HepG2 (cell line): ENCODE results near the gene HMGCS2. TPM values are rescaled to one million over a fixed set of nuclear protein-coding genes. Genes with fewer than 3 reads are reported as not detected.

ENCODE experiments used
- ATAC-seq: fragments of 200-7000 bp; cut with Tn5 transposase; 3 replicates; pipeline ENCODE4 v1.9.1; 2020; ENCODE audit warnings: mild to moderate bottlenecking, moderate library complexity
- BruUV-seq: library from RNA; stranded (reverse); fragments of 400-500 nt; replicated peaks from 2 replicates; lab custom pipeline; 2021; lab: Mats Ljungman, UMichigan
- CTCF ChIA-PET: fragments of 300-600 bp; formaldehyde crosslinking; extraction: SDS; loops from one replicate; lab custom pipeline; 2021; ENCODE audit warnings: low total read pairs, inconsistent platforms, low intra/inter-chr PET ratio; lab: Yijun Ruan, JAX
- POLR2A ChIA-PET: fragments of 350-600 bp; sonication (Branson Sonifier 250); formaldehyde crosslinking; loops from one replicate; lab custom pipeline; 2020; ENCODE audit warnings: antibody characterized with exemption, inconsistent platforms; lab: Yijun Ruan, JAX
- DNase-seq: peaks from one replicate; pipeline ENCODE4 v3.0.0-alpha.2; 2015; ENCODE audit warnings: low spot score
- FAIRE-seq: peaks from 3 replicates; lab custom pipeline; 2011; peaks lifted over from hg19 to GRCh38; lab: Jason Lieb, UNC
- H2AFZ ChIP-seq: one replicate; pipeline ENCODE4 v1.6.1; 2011; ENCODE audit warnings: low read length, inconsistent platforms
- H3K27ac ChIP-seq: fragments of 300-600 bp; 3 replicates; pipeline ENCODE4 v1.8.0; 2011; ENCODE audit warnings: mixed run types, mild to moderate bottlenecking, mixed read lengths, low read length, inconsistent platforms; ENCODE audit not compliant: insufficient read depth; ENCODE audit errors: extremely low read length
- H3K27me3 ChIP-seq, 2 experiments: fragments of 200-600 bp in 1 of 2; 2 replicates in 1 of 2; 3 replicates in 1 of 2; pipeline versions ENCODE4 v1.6.0 to v1.8.0; 2011; ENCODE audit warnings: low read length in 2 of 2, mild to moderate bottlenecking in 2 of 2, moderate library complexity in 2 of 2, inconsistent platforms in 1 of 2; ENCODE audit not compliant: insufficient read depth in 2 of 2, control insufficient read depth in 1 of 2
- H3K36me3 ChIP-seq, 2 experiments: fragments of 200-600 bp in 1 of 2; replicated peaks in 1 of 2; 2 replicates in 1 of 2; 3 replicates in 1 of 2; pipeline versions ENCODE4 v1.5.1 to v1.8.0; 2011; ENCODE audit warnings: low read length in 2 of 2, inconsistent platforms in 1 of 2; ENCODE audit not compliant: insufficient read depth in 2 of 2, control insufficient read depth in 1 of 2
- H3K4me1 ChIP-seq: 2 replicates; pipeline ENCODE4 v1.5.1; 2012; ENCODE audit warnings: low read length, inconsistent platforms; ENCODE audit not compliant: insufficient read depth
- H3K4me2 ChIP-seq: 2 replicates; pipeline ENCODE4 v1.6.0; 2011; ENCODE audit warnings: low read depth, low read length, inconsistent platforms
- H3K4me3 ChIP-seq, 3 experiments: fragments of 200-600 bp in 1 of 3; sonication (generic), shearing (Covaris generic) in 1 of 3; replicated peaks in 1 of 3; 2 replicates each; pipeline ENCODE4 v1.5.1; 2011 to 2016; ENCODE audit warnings: low read length in 3 of 3, inconsistent platforms in 2 of 3, low read depth in 2 of 3, mild to moderate bottlenecking in 2 of 3, control low read depth in 1 of 3, mixed read lengths in 1 of 3; ENCODE audit not compliant: insufficient read depth in 1 of 3
- H3K79me2 ChIP-seq: one replicate; pipeline ENCODE4 v1.6.1; 2011; ENCODE audit warnings: low read length, inconsistent platforms; ENCODE audit not compliant: insufficient read depth
- H3K9ac ChIP-seq: 2 replicates; pipeline ENCODE4 v1.6.0; 2011; ENCODE audit warnings: mild to moderate bottlenecking, low read depth, low read length, inconsistent platforms; ENCODE audit not compliant: insufficient read depth
- H3K9me3 ChIP-seq: 2 replicates; pipeline ENCODE4 v1.5.1; 2012; ENCODE audit warnings: mild to moderate bottlenecking, low read length
- H4K20me1 ChIP-seq: 2 replicates; pipeline ENCODE4 v1.6.0; 2011; ENCODE audit warnings: inconsistent platforms, mild to moderate bottlenecking, low read length, moderate library complexity; ENCODE audit not compliant: insufficient read depth
- HNF4G ChIP-seq, 2 experiments: sonication (generic) in 1 of 2; formaldehyde crosslinking in 1 of 2; IDR thresholded peaks; 2 replicates each; pipeline versions ENCODE4 v1.4.0 to v1.6.1; 2011 to 2020; ENCODE audit warnings: borderline replicate concordance in 2 of 2, low read depth in 2 of 2, mild to moderate bottlenecking in 2 of 2, low read length in 1 of 2, missing genetic modification reagents in 1 of 2, moderate library complexity in 1 of 2
- WGBS: methylation state at CpG from one replicate; pipeline ENCODE4 v1.1.6; 2017; ENCODE audit warnings: low lambda C conversion rate; 5-methylcytosine and 5-hydroxymethylcytosine counted together
- in situ Hi-C: cut with HindIII; loops from 2 replicates; pipeline ENCODE4 v1.10.0; 2017; ENCODE audit warnings: low pct_unique_long_range_greater_than_20kb; ENCODE audit not compliant: extremely low pct_ligation_motif_present
- intact Hi-C: fragments of 100-400 bp; cut with micrococcal nuclease; formaldehyde crosslinking; loops from one replicate; pipeline ENCODE4 v1.10.0; 2022; ENCODE audit not compliant: unreplicated experiment
- polyA plus RNA-seq, 8 experiments: library from polyadenylated mRNA; depleted of rRNA in 3 of 8; stranded (reverse) in 7 of 8; unstranded in 1 of 8; fragments of >200 nt; fragmentation: Illumina TruSeq in 4 of 8; extraction: Trizol in 4 of 8; gene quantifications; 2 replicates each; pipeline versions ENCODE4 v1.2.1 to v1.2.3, GENCODE V29; 2011 to 2016; ENCODE audit warnings: low read depth in 4 of 8, missing spikeins in 1 of 8, mixed read lengths in 1 of 8; ENCODE audit not compliant: insufficient read depth in 1 of 8
- total RNA-seq, 5 experiments: library from RNA; depleted of rRNA; stranded (reverse); fragments of >200 nt; fragmentation: Illumina TruSeq; extraction: Trizol; gene quantifications; 2 replicates each; pipeline ENCODE4 v1.2.3, GENCODE V29; 2016; ENCODE audit warnings: low read depth in 1 of 5
- TF ChIP-seq, protein P1 (sequence below): sonication (generic); formaldehyde crosslinking; IDR thresholded peaks from 2 replicates; pipeline ENCODE4 v1.4.0; 2020; ENCODE audit warnings: missing genetic modification reagents
- TF ChIP-seq, protein P2 (sequence below): sonication (generic); formaldehyde crosslinking; IDR thresholded peaks from 2 replicates; pipeline ENCODE4 v1.9.0; 2021; ENCODE audit warnings: missing genetic modification reagents, mild to moderate bottlenecking, borderline replicate concordance

HMGCS2 gene
- total and polyA plus RNA-seq, 2 of the 13 experiments (the other 11 are each of a cell fraction or from before 2014, with no cell fraction given): 0.44 to 1.5 TPM

DNA sequence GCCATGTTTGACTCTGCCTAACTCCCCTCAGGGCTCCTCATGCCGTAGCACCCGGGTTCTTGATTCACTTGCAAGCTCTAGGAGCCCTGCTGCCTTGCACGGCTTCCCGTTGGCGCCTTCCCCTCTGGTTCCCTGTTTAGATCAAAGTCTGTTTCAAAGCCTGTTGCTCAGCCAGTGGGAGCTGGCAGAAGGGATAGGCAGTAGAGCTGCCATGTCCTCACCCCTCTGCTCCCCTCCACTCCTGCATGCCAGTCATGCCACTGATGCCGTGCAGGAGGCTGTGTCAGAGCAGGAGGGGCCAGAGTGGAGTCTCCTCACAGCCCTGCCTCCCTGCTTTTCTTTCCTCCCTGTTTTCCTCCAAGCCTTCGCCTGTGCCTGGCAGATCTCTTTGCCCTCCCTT lies 26.5 kb downstream of the HMGCS2 start:
- Histone ChIP-seq H2AFZ (no peak overlapping the region), H3K4me2 (no peak overlapping the region)
- 92% methylated on average over 7 of the region's 7 CpGs for WGBS
- in situ Hi-C loops: no loop called here
- no TSS peak for BruUV-seq
- POLR2A ChIA-PET: interaction anchor here (1.9 kb wide), 1 partner anchor 25 kb away, joined by 5 read pairs; no protein-coding TSS in a partner anchor
- TF ChIP-seq HNF4G (IDR thresholded peaks at IDR 0.05; ENCODE audit: borderline replicate concordance, low read depth, low read length): no peak
- no peak for TF ChIP-seq HNF4G (CRISPR knock-in tag; IDR thresholded peaks at IDR 0.05; ENCODE audit: borderline replicate concordance, low read depth)
- TF ChIP-seq, protein P1, sequence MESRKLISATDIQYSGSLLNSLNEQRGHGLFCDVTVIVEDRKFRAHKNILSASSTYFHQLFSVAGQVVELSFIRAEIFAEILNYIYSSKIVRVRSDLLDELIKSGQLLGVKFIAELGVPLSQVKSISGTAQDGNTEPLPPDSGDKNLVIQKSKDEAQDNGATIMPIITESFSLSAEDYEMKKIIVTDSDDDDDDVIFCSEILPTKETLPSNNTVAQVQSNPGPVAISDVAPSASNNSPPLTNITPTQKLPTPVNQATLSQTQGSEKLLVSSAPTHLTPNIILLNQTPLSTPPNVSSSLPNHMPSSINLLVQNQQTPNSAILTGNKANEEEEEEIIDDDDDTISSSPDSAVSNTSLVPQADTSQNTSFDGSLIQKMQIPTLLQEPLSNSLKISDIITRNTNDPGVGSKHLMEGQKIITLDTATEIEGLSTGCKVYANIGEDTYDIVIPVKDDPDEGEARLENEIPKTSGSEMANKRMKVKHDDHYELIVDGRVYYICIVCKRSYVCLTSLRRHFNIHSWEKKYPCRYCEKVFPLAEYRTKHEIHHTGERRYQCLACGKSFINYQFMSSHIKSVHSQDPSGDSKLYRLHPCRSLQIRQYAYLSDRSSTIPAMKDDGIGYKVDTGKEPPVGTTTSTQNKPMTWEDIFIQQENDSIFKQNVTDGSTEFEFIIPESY (CRISPR knock-in tag): peak; percentile 63; the same call in 1 of the 2 replicates
- TF ChIP-seq, protein P2, sequence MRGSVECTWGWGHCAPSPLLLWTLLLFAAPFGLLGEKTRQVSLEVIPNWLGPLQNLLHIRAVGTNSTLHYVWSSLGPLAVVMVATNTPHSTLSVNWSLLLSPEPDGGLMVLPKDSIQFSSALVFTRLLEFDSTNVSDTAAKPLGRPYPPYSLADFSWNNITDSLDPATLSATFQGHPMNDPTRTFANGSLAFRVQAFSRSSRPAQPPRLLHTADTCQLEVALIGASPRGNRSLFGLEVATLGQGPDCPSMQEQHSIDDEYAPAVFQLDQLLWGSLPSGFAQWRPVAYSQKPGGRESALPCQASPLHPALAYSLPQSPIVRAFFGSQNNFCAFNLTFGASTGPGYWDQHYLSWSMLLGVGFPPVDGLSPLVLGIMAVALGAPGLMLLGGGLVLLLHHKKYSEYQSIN (CRISPR knock-in tag): no peak
- TF ChIP-seq, all 625 proteins: peak for 1
- Histone ChIP-seq H4K20me1 (no peaks in the 10 kb centered on the region; the same call in 1 of the 2 replicates), H3K4me1 (peaks cover 31% of the 10 kb centered on the region), H3K79me2 (no peaks in the 10 kb centered on the region), H3K9ac (no peak overlapping the region), H3K4me3 (no peak overlapping the region), H3K9me3 (no peaks in the 10 kb centered on the region), H3K27me3 (no peaks in the 10 kb centered on the region), H3K27ac (no peak overlapping the region), H3K36me3 (peaks cover 35 to 68% of the 10 kb centered on the region in 2 experiments)
- CTCF ChIA-PET: no interaction called here
- ATAC-seq (no peak), FAIRE-seq (no peak), DNase-seq (no peak)
- intact Hi-C loops: no loop called here
